CD4-positive, alpha-beta T cell treated with Interleukin-17A for 4 hours (primary cell): ENCODE results near the gene GPR176.

Experiments
- DNase-seq: peaks from one replicate; pipeline ENCODE4 v3.0.0-alpha.2; 2020; ENCODE audit warnings: mixed read lengths

GPR176 gene

GRCh38 chr15:39888809-39889208 lies 31.3 kb downstream of the GPR176 start:
- DNase-seq, result no peak

GRCh38 chr15:39888243-39888642 lies 31.8 kb downstream of the GPR176 start:
- DNase-seq, result no peak

- DNase-seq, result peak; percentile 9
Measured at GRCh38 chr15:39887832-39888231, 32.2 kb downstream of the GPR176 start.

GRCh38 chr15:39887211-39887610 lies 32.9 kb downstream of the GPR176 start:
- DNase-seq, result no peak

GRCh38 chr15:39886418-39886817 lies 33.6 kb downstream of the GPR176 start:
- DNase-seq, result no peak

- DNase-seq, result no peak
Measured at GRCh38 chr15:39885099-39885777, 34.8 kb downstream of the GPR176 start.

GRCh38 chr15:39884351-39884750 lies 35.7 kb downstream of the GPR176 start:
- DNase-seq, result no peak

- DNase-seq, result no peak
Measured at GRCh38 chr15:39882602-39883001, 37.5 kb downstream of the GPR176 start.

- DNase-seq, result no peak
Measured at GRCh38 chr15:39881790-39882189, 38.3 kb downstream of the GPR176 start.

GRCh38 chr15:39880718-39881387 lies 39.2 kb downstream of the GPR176 start:
- DNase-seq, result no peak

GRCh38 chr15:39878406-39878785 lies 41.7 kb downstream of the GPR176 start:
- no peak for DNase-seq

- peak; percentile 23 for DNase-seq
Measured at GRCh38 chr15:39874890-39875549, 45.0 kb downstream of the GPR176 start.

GRCh38 chr15:39873978-39874377 lies 46.1 kb downstream of the GPR176 start:
- no peak for DNase-seq

GRCh38 chr15:39870537-39870936 lies 49.5 kb downstream of the GPR176 start:
- DNase-seq, result no peak

GRCh38 chr15:39869858-39870515 lies 50.1 kb downstream of the GPR176 start:
- no peak for DNase-seq

- DNase-seq, result no peak
Measured at GRCh38 chr15:39869254-39869653, 50.8 kb downstream of the GPR176 start.

- DNase-seq, result no peak
Measured at GRCh38 chr15:39868396-39868795, 51.7 kb downstream of the GPR176 start.

- no peak for DNase-seq
Measured at GRCh38 chr15:39864116-39864515, 56.0 kb downstream of the GPR176 start.

GRCh38 chr15:39860871-39861270 lies 59.2 kb downstream of the GPR176 start:
- DNase-seq, result no peak

- no peak for DNase-seq
Measured at GRCh38 chr15:39860200-39860599, 59.9 kb downstream of the GPR176 start.

GRCh38 chr15:39859636-39860035 lies 60.4 kb downstream of the GPR176 start:
- no peak for DNase-seq

- DNase-seq, result no peak
Measured at GRCh38 chr15:39857132-39857531, 62.9 kb downstream of the GPR176 start.

- DNase-seq, result no peak
Measured at GRCh38 chr15:39856357-39856756, 63.7 kb downstream of the GPR176 start.

GRCh38 chr15:39855400-39855799 lies 64.7 kb downstream of the GPR176 start:
- DNase-seq, result no peak
